NT2/D1 (cell line): Measurements from ENCODE around the gene TCN2.

Experiments
- YY1 ChIP-seq: IDR thresholded peaks from 2 replicates; pipeline ENCODE4 v1.6.1; 2011; ENCODE audit not compliant: insufficient read length, insufficient read depth
- ZNF274 ChIP-seq: IDR thresholded peaks from 2 replicates; pipeline ENCODE4 v1.6.1; 2011; ENCODE audit warnings: mild to moderate bottlenecking, low read depth, low read length

DNA sequence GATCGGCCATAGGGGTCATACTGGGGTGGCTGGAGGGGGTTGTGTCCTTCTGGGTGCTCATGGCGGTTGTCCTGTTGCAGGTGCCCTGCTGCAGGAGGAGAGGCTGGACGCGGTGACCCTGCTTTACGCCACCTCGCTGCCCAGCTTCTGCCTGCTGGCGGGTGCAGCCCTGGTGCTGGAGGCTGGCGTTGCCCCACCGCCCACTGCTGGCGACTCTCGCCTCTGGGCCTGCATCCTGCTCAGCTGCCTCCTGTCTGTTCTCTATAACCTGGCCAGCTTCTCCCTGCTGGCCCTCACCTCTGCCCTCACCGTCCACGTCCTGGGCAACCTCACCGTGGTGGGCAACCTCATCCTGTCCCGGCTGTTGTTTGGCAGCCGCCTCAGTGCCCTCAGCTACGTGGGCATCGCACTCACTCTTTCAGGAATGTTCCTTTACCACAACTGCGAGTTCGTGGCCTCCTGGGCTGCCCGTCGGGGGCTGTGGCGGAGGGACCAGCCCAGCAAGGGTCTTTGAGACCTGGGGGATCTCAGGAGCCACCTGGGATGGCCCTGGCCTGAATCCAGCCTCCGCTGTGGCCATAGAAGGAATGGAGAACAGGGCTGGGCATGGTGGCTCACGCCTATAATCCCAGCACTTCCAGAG is 39.7 kb downstream of the TCN2 start:
- no peak for TF ChIP-seq YY1
- TF ChIP-seq ZNF274 = no peak
